HepG2 (cell line): Measurements from ENCODE around the gene KIF3C. TPM values are rescaled to one million over a fixed set of nuclear protein-coding genes. Genes with fewer than 3 reads are reported as not detected.

ENCODE experiments used
- ATF3 ChIP-seq: sonication (generic); formaldehyde crosslinking; IDR thresholded peaks from 2 replicates; pipeline ENCODE4 v1.4.0; 2020; ENCODE audit warnings: missing genetic modification reagents
- ELF4 ChIP-seq: sonication (generic); formaldehyde crosslinking; IDR thresholded peaks from 2 replicates; pipeline ENCODE4 v1.5.0; 2020; ENCODE audit warnings: missing genetic modification reagents, mild to moderate bottlenecking, moderate library complexity, borderline replicate concordance
- IRF1 ChIP-seq: sonication (generic); formaldehyde crosslinking; IDR thresholded peaks from 2 replicates; pipeline ENCODE4 v1.4.0; 2020; ENCODE audit warnings: low read depth, mild to moderate bottlenecking, missing genetic modification reagents
- KAT2B ChIP-seq: fragments of 150-350 bp; IDR thresholded peaks from 2 replicates; pipeline ENCODE4 v1.6.1; 2014; ENCODE audit warnings: low read depth, low read length, borderline replicate concordance
- LRRFIP1 ChIP-seq: sonication (generic); formaldehyde crosslinking; conservative IDR thresholded peaks from 2 replicates; pipeline ENCODE4 v1.4.0; 2020; ENCODE audit warnings: missing genetic modification reagents
- NONO ChIP-seq, 2 experiments: fragments of 450-650 bp in 1 of 2; sonication (generic) in 1 of 2; formaldehyde crosslinking in 1 of 2; IDR thresholded peaks in 1 of 2; conservative IDR thresholded peaks in 1 of 2; 2 replicates each; pipeline versions ENCODE4 v1.6.1 to v1.8.0; 2017 to 2022; ENCODE audit warnings: mild to moderate bottlenecking in 1 of 2, missing genetic modification reagents in 1 of 2, moderate library complexity in 1 of 2
- PLSCR1 ChIP-seq: sonication (generic); formaldehyde crosslinking; IDR thresholded peaks from 2 replicates; pipeline ENCODE4 v1.5.0; 2020; ENCODE audit warnings: missing genetic modification reagents, mild to moderate bottlenecking, borderline replicate concordance
- SOX5 ChIP-seq: IDR thresholded peaks from 2 replicates; pipeline ENCODE4 v1.6.1; 2016; ENCODE audit warnings: borderline replicate concordance
- TBX2 ChIP-seq: sonication (generic); formaldehyde crosslinking; IDR thresholded peaks from 2 replicates; pipeline ENCODE4 v1.5.0; 2020; ENCODE audit warnings: missing genetic modification reagents, mild to moderate bottlenecking, borderline replicate concordance
- ZBTB44 ChIP-seq: sonication (generic); formaldehyde crosslinking; IDR thresholded peaks from 2 replicates; pipeline ENCODE4 v1.4.0; 2020; ENCODE audit warnings: missing genetic modification reagents
- ZFX ChIP-seq: sonication (generic); formaldehyde crosslinking; IDR thresholded peaks from 2 replicates; pipeline ENCODE4 v1.4.0; 2020; ENCODE audit warnings: mild to moderate bottlenecking, low read depth, missing genetic modification reagents, moderate library complexity
- ZMAT5 ChIP-seq: sonication (generic); formaldehyde crosslinking; IDR thresholded peaks from 2 replicates; pipeline ENCODE4 v1.5.0; 2020; ENCODE audit warnings: mild to moderate bottlenecking, low read depth, missing genetic modification reagents, borderline replicate concordance
- ZMYM3 ChIP-seq: sonication (generic); formaldehyde crosslinking; IDR thresholded peaks from 2 replicates; pipeline ENCODE4 v1.5.1; 2020; ENCODE audit warnings: mild to moderate bottlenecking, missing genetic modification reagents
- ZNF775 ChIP-seq: sonication (generic); formaldehyde crosslinking; IDR thresholded peaks from 2 replicates; pipeline ENCODE4 v1.4.0; 2020; ENCODE audit warnings: missing genetic modification reagents, mild to moderate bottlenecking, moderate library complexity, borderline replicate concordance
- polyA plus RNA-seq, 8 experiments: library from polyadenylated mRNA; depleted of rRNA in 3 of 8; stranded (reverse) in 7 of 8; unstranded in 1 of 8; fragments of >200 nt; fragmentation: Illumina TruSeq in 4 of 8; extraction: Trizol in 4 of 8; gene quantifications; 2 replicates each; pipeline versions ENCODE4 v1.2.1 to v1.2.3, GENCODE V29; 2011 to 2016; ENCODE audit warnings: low read depth in 4 of 8, missing spikeins in 1 of 8, mixed read lengths in 1 of 8; ENCODE audit not compliant: insufficient read depth in 1 of 8
- total RNA-seq, 5 experiments: library from RNA; depleted of rRNA; stranded (reverse); fragments of >200 nt; fragmentation: Illumina TruSeq; extraction: Trizol; gene quantifications; 2 replicates each; pipeline ENCODE4 v1.2.3, GENCODE V29; 2016; ENCODE audit warnings: low read depth in 1 of 5

KIF3C gene
- total and polyA plus RNA-seq, 2 of the 13 experiments (the other 11 are each of a cell fraction or from before 2014, with no cell fraction given): 3.6 to 4.9 TPM

GRCh38 chr2:26020231-26020640 lies 37.9 kb upstream of the KIF3C start (continued):
- TF ChIP-seq LRRFIP1 (CRISPR knock-in tag) (no peak), ZBTB44 (no peak), ZMYM3 (no peak), NONO (IDR thresholded peaks at IDR 0.05) (no peak), NONO (CRISPR knock-in tag; conservative IDR thresholded peaks at IDR 0.05) (0 out of 2 replicates have a peak, but pooled peaks have one; percentile 31), PLSCR1 (CRISPR knock-in tag) (no peak), IRF1 (CRISPR knock-in tag) (no peak), ELF4 (no peak), KAT2B (no peak), SOX5 (CRISPR knock-in tag) (no peak), ATF3 (CRISPR knock-in tag) (no peak), TBX2 (CRISPR knock-in tag) (peak; percentile 27; the same call in 1 of the 2 replicates), ZNF775 (no peak), ZMAT5 (CRISPR knock-in tag) (no peak), ZFX (CRISPR knock-in tag) (peak; percentile 46; the same call in 1 of the 2 replicates)
- TF ChIP-seq, all 625 proteins: peak for 24
